Stimulated activated CD4-positive, alpha-beta T cell treated with anti-CD3 and anti-CD28 coated beads, Interleukin-12 subunit alpha, Interleukin-12 subunit beta, amount 100 ng/mL, for 4 hours (primary cell): ENCODE data around the gene NDE1.
"Not testable (repeated sequence)": the region's sequence is repeated elsewhere in the genome, so short reads cannot be mapped to it uniquely, and the experiment has no call there.

Experiments
- DNase-seq: peaks from one replicate; pipeline ENCODE4 v3.0.0-alpha.2; 2020

Gene NDE1

DNA sequence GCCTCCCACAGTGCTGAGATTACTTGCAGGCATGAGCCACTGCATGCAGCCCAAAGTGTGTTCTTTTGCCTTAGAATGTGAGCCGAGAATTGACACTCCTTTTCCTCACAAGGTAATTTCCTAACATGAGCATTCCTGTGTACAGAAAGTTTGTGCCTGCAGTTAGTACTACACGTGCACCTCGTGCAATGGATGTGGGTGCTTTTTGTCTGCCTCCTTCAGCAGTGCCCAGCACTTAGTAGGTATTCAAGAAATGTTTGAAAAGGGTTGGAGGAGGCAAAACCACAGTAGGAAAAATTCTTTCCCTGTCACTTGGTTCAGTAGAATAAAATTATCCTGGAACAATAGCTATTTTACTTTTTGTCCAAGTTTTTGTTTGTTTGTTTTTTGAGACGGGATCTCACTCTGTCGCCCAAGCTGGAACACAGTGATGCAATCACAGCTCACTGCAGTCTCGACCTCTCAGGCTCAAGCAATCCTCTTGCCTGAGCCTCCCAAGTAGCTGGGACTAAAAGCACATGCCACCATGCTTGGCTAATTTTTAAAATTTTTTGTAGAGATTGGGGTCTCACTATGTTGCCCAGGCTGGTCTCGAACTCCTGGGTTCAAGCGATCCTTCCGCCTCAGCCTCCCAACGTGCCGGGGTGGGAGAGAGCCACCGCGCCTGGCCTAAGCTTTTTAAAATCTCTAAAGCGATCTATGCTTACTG lies 2.4 kb downstream of the NDE1 start:
- no peak for DNase-seq

DNA sequence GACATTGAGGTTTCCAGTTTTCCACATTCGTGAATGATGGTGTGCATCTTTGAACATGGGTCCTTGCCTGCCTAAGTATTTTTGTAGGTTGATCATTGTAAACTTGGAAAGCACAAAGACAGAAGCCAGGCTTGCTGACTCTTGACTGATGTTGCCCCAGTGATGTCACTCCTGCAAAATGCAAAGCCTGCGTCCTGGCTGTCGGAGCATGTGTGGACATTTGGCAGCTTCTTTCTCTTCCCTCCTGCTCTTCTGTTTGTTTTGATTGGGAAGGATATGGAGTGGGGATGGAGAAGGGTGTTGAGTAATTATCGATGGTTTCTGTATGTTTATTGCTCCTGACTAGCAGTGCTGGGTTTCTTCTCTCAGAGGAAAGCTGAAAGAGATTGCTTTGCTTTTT lies 3.2 kb downstream of the NDE1 start:
- DNase-seq, result no peak

DNA sequence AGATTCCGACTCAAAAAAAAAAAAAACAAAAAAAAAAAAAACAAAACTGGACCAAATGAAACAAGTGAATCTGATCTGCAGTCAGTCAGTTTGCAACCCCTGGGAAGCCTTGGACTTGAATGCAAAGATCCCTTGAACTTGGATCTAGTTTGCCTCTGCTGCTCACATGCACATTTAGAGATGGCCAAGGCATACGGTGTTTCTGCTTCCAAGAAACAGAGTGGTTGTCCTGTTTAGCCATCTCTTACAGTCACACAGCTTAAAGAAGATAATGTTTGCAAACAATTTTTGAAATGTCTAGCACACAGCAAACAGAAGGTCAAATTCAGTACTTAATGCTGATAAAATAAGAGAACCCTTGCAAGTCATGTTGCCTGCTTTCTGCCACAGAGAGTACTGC lies 4.5 kb downstream of the NDE1 start:
- no peak for DNase-seq

DNA sequence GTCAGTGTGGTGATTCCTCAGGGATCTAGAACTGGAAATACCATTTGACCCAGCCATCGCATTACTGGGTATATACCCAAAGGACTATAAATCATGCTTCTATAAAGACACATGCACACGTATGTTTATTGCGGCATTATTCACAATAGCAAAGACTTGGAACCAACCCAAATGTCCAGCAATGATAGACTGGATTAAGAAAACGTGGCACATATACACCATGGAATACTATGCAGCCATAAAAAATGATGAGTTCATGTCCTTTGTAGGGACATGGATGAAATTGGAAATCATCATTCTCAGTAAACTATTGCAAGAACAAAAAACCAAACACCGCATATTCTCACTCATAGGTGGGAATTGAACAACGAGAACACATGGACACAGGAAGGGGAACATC lies 5.5 kb downstream of the NDE1 start:
- DNase-seq, result not testable (repeated sequence)

DNA sequence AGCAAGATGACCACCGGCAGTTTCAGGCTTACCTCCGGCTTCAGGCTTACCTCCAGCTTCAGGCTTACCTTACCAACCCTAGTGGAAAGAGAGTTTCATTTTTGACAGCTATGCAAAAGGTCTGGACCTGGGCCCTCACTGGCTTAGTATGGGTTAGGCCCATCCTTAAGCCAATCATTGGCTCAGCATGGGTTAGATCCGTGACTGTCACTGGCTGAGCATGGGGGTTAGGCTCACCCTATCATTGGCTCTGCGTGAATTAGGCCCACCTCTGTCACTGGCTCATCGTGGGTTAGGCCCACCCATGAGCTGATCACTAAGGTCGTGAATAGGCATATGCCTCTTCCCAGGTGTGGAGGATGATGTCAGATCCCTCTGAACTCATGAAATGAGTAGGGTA lies 8.1 kb downstream of the NDE1 start:
- DNase-seq, result no peak

DNA sequence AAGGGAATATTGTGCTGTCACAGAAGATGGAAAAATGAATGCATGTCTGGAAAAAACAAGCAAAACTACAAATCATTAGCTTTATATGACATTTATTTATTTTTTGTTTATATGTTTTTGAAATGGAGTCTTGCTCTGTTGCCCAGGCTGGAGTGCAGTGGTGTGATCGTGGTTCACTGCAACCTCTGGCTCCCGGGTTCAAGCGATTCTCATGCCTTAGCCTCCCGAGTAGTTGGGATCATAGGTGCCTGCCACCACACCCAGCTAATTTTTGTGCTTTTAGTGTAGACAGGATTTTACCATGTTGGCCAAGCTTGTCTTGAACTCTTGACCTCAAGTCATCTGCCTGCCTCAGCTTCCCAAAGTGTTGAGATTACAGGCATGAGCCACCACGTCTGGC lies 8.5 kb downstream of the NDE1 start:
- no peak for DNase-seq

DNA sequence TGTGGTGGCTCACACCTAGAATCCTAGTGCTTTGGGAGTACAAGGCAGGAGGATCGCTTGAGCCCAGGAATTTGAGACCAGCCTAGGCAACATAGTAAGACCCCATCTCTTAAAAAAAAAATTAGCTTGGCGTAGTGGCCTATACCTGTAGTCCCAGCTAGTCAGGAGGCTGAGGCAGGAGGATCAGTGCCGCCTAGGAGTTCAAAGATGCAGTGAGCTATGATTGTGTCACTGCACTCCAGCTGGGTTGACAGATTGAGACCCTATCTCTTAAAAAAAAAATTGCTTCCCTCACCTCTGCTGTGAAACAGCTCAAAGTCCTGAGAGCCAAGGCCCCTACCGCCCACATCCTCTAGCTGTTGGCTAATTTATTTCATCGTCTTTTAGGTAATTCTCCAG lies 10.2 kb downstream of the NDE1 start:
- no peak for DNase-seq

DNA sequence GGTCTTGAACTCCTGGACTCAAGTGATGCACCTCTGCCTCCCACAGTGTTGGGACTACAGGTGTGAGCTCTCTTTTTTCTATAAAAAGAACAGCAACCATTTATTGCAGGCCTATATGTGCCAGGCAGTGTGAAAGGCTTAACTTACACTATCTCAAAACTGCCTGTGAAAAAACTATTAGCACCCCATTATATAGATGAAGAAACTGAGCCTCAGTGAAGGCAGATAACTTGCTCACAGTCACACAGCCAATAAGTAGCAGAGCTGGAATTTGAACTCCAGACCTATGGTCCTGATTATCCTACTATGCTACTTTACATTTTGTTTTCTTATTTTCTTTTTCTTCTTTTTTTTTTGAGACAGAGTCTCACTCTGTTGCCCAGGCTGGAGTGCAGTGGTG lies 15.1 kb downstream of the NDE1 start:
- DNase-seq, result no peak

DNA sequence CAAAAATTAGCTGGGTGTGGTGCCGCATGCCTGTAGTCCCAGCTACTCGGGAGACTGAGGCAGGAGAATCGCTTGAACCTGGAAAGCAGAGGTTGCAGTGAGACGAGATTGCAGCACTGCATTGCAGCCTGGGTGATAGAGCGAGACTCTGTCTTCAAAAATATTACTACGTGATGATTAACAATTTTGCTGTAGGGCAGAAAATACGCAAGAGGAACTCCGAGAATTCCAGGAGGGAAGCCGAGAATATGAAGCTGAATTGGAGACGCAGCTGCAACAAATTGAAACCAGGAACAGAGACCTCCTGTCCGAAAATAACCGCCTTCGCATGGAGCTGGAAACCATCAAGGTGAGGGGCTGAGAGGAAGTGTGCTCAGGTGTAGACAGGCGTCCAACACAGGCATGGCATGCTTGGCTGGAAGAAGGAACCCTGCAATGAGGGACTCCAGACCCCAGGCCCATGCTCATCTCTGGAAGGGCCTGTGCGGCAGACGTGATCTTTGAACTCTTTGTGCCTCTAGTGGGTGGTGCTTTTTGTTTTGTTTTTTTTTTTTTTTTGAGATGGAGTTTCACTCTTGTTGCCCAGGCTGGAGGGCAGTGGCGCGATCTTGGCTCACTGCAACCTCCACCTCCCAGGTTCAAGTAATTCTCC lies 17.2 kb downstream of the NDE1 start:
- no peak for DNase-seq

DNA sequence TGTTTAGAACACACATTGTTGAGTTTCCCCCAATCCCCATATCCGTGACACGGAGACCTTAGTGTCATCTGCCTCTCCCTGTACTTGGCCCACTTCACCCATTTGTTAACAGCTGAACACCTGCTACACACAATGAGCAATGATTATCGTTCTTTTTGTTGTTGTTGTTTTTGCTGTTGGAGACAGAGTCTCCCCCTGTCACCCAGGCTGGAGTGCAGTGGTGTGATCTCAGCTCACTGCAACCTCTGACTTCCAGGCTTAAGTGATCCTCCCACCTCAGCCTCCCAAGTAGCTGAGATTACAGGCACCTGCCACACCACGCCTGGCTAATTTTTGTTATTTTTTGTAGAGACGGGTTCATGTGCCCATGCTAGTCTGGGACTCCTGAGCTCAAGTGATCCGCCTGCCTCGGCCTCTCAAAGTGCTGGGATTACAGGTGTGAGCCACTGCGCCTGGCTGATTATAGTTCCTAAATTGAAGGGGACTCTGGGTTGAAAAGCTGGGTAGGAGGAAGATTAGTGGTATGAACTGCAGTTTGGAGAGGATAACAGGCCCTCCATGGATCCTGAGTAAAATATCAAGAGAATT lies 21.6 kb downstream of the NDE1 start:
- no peak for DNase-seq

DNA sequence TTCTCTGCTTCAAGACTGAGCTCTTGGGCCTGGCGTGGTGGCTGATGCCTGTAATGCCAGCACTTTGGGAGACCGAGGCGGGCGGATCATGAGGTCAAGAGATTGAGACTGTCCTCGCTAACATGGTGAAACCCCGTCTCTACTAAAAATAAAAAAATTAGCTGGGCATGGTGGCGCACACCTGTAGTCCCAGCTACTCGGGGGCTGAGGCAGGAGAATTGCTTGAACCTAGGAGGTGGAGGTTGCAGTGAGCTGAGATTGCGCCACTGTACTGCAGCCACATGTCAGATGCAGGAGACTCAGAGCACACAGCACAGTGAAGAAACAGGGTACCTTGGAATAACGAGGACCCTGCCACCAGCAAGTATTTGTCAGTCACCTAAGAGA lies 22.1 kb downstream of the NDE1 start:
- not testable (repeated sequence) for DNase-seq

DNA sequence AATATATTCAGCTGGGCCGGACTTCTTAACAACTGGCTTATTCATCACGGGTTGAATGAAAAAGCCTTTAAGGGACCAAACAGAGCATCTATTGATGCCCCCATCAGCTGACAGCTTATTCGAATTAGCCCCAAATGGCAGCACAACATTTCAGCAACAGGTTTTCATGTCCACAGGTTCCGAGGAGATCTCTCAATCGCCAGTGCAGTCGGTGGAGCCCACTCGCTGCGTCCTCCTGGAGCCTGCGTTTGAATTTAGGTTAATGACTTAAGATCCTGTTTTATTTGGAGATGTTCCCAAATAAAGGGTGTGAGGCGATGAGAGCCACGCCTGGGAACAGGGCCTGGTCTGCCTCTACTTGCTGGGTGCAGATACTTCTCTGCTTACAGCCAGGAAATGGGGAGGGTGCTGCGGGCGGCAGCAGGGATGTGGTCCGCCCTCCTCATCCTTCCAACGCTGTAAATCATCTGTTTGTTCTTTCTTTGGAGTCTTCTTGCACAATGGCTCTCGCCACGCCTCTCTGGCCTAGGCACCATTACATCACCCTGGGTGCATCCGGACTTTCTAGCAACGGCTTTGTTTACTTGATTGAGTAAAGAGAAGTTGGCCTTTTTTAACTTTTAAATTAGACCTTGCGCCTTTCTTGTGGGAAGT lies 22.6 kb downstream of the NDE1 start:
- peak; percentile 28 for DNase-seq

DNA sequence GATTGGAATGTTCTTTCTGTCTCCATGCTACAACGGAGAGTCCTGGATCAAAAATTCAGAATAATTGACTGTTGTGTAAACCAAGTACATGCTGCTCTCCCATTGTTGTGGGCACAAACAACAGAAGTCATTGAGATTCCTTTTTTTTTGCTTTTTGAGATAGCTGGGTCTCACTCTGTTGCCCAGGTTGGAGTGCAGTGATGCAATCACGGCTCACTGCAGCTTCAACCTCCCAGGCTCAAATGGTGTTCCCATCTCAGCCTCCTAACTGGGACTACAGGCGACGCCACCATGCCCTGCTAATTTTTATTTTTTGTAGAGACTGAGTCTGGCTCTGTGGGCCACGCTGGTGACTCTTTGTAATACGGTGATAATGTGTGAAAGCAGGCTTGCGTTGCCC lies 24.5 kb downstream of the NDE1 start:
- DNase-seq, result no peak

DNA sequence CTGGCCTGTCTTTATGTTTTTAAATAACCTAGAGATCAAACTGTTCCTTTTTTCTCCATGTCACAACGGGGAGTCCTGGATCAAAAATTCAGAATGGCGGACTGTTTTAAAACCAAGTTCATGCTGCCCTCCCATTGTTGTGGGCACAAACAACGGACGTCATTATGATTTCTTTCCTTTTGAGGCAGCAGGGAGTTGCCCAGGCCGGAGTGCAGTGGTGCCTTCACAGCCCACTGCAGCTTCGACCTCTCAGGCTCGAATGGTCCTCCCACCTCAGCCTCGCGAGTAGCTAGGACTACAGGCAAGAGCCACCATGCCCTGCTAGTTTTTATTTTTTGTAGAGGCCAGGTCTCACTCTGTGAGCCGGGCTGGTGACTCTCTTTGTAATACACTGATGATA lies 26.5 kb downstream of the NDE1 start:
- DNase-seq, result no peak

DNA sequence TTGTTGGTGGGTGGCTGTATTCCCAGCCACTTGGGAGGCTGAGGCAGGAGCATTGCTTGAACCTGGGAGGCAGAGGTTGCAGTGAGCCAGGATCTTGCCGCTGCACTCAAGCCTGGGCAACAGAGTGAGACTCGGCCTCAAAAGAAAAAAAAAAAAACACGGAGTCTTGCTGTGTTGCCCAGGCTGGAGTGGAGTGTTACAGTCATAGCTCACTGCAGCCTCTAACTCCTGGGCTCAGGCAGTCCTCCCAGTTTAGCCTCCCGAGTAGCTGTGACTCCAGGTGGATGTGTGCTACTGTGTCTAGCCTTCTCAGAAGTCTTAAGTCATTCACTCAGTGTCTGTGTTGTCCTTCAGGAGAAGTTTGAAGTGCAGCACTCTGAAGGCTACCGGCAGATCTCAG lies 27.4 kb downstream of the NDE1 start:
- DNase-seq, result no peak

DNA sequence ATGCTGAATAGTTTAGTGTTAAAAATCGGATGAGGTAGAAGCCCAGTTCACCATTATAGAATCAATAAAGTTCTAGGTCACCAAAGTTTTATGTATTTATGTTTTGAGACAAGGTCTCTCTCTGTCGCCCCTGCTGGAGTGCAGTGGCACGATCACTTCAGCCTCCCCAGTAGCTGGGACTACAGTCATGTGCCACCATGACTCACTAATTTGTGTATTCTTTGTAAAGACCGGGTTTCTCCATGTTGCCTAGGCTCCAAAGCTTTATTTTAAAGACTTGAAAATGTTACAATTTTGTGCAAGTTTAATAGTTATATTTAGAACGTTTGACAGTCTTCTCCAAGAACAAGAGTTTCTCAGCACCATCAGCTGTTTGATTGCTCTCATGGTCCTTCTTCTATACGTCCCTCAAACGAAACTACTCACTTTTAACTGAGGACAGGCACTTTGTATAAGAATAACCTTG lies 32.1 kb downstream of the NDE1 start:
- DNase-seq, result peak; percentile 24

DNA sequence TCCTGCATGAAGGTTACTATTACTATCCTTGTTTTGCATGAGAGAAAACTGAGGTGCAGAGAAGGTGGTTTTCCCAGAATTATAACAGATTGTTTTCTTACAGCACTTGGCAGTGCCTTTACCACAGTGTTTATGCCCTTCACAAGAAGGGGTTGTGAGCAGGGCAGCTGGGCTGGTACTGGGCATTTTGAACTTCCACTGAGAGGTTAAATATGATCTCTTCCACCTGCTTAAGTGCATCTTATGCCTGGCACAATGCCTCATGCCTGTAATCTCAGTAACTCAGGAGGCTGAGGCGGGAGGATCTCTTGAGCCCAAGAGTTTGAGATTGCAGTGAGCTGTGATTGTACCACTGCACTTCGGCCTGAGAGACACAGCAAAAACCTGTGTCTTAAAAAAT lies 36.2 kb downstream of the NDE1 start:
- DNase-seq, result no peak

DNA sequence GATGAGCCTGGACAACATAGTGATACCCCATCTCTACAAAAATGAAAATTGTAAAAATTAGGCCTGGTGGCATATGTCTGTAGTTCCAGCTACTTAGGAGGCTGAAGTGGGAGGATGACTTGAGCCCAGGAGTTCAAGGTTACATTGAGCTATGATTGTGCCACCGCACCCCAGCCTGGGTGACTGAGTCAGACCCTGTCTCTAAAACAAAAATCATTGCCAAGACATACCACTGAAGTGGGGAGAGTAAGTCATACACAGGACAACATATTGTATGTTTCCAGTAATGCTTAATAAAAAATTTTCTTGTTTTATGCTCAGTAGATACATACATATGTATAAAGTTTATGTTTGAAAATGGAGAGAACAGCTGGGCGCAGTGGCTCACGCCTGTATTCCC lies 39.2 kb downstream of the NDE1 start:
- no peak for DNase-seq

DNA sequence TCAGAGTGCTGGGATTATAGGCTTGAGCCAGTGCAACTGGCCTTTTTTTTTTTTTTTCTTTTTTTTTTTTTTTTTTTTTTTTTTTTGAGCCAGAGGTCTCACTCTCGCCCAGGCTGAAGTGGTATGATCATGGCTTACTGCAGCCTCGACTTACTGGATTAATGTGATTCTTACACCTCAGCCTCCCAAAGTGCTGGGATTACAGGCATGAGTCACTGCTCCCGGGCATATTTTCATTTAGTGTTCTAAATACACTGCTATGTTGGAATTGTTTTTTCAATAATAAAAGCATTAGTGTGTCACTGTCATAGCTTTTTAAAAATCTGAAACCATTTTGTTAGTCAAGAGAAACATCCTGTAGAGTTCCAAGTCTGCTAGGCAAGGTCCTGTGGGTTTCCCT lies 40.3 kb downstream of the NDE1 start:
- no peak for DNase-seq

DNA sequence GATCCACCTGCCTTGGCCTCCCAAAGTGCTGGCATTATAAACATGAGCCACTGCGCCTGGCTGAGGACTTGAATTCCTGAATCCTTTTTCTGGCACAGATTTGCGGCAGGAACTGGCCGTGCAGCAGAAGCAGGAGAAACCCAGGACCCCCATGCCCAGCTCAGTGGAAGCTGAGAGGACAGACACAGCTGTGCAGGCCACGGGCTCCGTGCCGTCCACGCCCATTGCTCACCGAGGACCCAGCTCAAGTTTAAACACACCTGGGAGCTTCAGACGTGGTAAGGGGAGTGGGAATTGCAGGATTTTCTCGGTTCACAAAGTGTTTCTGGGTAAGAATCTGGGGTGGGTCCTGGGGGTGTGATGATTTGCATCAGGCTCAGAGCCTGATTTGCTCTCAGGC lies 41.0 kb downstream of the NDE1 start:
- no peak for DNase-seq

DNA sequence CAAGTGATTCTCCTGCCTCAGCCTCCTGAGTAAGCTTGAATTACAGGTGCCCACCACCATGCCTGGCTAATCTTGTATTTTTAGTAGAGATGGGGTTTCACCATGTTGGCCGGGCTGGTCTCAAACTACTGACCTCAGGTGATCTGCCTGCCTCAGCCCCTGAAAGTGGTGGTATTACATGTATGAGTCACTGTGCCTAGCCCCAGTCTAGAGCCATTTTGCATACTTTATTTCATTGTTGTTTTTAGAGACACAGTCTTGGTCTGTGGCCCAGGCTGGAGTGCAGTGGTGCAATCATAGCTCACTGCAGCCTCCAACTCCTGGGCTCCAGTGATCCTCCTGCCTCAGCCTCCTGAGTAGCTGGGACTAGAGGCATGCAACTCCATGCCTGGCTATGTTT lies 42.5 kb downstream of the NDE1 start:
- not testable (repeated sequence) for DNase-seq

DNA sequence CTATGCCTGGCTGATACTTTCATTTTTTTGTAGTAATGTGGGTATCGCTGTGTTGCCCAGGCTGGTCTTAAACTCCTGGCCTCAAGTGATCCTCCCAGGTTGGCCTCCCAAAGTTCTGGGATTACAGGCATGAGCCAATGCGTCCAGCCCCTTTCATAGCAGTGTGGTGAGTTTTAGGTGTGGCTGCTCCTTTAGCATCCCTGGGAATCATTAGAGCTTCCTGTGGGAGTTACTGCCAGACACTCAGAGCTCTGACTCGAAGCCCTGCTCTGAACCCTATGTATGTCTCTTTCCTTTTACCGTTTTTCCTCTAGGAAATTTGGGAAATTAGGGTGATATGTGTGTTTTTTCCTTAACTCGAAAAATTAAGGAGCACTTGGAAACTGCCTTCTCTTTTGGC lies 44.5 kb downstream of the NDE1 start:
- DNase-seq, result no peak

DNA sequence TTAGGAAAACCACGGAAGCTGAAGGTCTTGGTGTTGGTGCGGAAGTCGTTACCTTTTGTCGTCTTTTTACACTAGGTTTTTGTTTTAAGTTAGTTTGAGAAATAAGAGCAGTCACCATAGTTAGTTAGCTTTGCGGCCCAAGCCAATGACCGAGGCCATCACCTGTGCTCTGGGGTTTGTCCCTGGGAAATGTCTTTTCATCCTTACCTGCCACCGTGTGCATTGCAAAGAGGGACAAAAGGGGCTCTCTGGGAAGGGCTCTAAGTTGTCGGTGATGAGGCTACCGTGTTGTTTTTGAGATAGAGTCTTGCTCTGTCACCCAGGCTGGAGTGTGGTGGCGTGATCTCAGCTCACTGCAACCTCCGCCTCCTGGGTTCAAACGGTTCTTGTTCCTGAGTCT lies 49.8 kb downstream of the NDE1 start:
- no peak for DNase-seq

DNA sequence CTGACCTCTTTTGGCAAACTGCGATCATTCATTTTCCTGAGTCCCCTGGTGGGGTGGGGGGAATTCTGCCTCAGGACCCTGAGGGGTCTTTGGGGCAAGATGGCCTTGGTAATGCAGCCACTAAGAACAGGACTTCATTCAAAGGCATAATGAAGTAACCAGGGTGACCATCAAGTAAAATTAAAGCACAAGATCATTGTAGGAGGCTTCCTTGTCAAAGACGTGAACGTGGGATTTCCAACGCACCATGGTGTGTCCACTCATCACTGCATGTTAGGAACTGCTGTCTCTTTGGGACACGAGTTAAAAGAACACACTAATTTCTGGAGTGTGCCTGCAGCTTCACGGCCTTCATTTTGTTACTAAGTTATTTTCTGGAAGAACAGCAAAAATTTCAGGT lies 51.3 kb downstream of the NDE1 start:
- no peak for DNase-seq
